Breast epithelium (tissue), 4 donors: Measurements from ENCODE around the gene ECT2. TPM values are rescaled to one million over a fixed set of nuclear protein-coding genes. Genes with fewer than 3 reads are reported as not detected.

Experiments
- DNase-seq, 2 donors: peaks; one replicate each; pipeline ENCODE4 v3.0.0-alpha.2; 2019; ENCODE audit warnings: low spot score in 2 of 2
- H3K27ac ChIP-seq, 2 donors: fragments of 200-600 bp; sonication (generic) in 1 of 2; one replicate each; pipeline ENCODE4 v1.5.1; 2016 to 2019; ENCODE audit warnings: mild to moderate bottlenecking in 1 of 2
- H3K27me3 ChIP-seq, 2 donors: fragments of 200-600 bp; sonication (generic) in 1 of 2; one replicate each; pipeline versions ENCODE4 v1.5.1 to v1.6.0; 2017 to 2019; ENCODE audit warnings: control low read depth in 1 of 2, mild to moderate bottlenecking in 1 of 2
- H3K36me3 ChIP-seq: fragments of 200-600 bp; one replicate; pipeline ENCODE4 v1.5.1; 2019
- H3K4me1 ChIP-seq, 2 donors: fragments of 200-600 bp; sonication (generic); one replicate each; pipeline ENCODE4 v1.5.1; 2016 to 2019; ENCODE audit warnings: control low read depth in 1 of 2
- H3K4me3 ChIP-seq, 3 donors: fragments of 200-600 bp; sonication (generic); 1 replicate in 2 of 3; 2 replicates in 1 of 3; pipeline ENCODE4 v1.5.1; 2016 to 2019; ENCODE audit warnings: mild to moderate bottlenecking in 3 of 3, moderate library complexity in 2 of 3
- H3K9me3 ChIP-seq, 2 donors: fragments of 200-600 bp; sonication (generic) in 1 of 2; one replicate each; pipeline ENCODE4 v1.5.1; 2016 to 2019; ENCODE audit warnings: control low read depth in 1 of 2
- CTCF ChIP-seq, 3 donors: fragments of 450-650 bp; IDR thresholded peaks; one replicate each; pipeline ENCODE4 v1.5.1; 2016 to 2017; ENCODE audit warnings: antibody characterized with exemption in 3 of 3, mild to moderate bottlenecking in 3 of 3, moderate library complexity in 3 of 3
- POLR2A ChIP-seq: fragments of 450-650 bp; IDR thresholded peaks from one replicate; pipeline ENCODE4 v1.6.1; 2016; ENCODE audit warnings: antibody characterized with exemption, mild to moderate bottlenecking, moderate library complexity
- POLR2AphosphoS5 ChIP-seq, 3 donors: sonication (generic); formaldehyde crosslinking; IDR thresholded peaks; one replicate each; pipeline ENCODE4 v1.6.1; 2017; ENCODE audit warnings: antibody characterized with exemption in 3 of 3
- intact Hi-C: fragments of 100-400 bp; cut with DNase I; formaldehyde crosslinking; loops from one replicate; pipeline ENCODE4 v1.15.1; 2023; ENCODE audit warnings: low total_unique reads
- total RNA-seq, 3 donors: library from RNA; depleted of rRNA; stranded (reverse); fragments of >200 nt; gene quantifications; one replicate each; pipeline ENCODE4 v1.1.0, GENCODE V29; 2016

ECT2 gene
- total RNA-seq, 3 donors from 2014 or later, result 8.5 to 20.1 (median 15.4) TPM

DNA sequence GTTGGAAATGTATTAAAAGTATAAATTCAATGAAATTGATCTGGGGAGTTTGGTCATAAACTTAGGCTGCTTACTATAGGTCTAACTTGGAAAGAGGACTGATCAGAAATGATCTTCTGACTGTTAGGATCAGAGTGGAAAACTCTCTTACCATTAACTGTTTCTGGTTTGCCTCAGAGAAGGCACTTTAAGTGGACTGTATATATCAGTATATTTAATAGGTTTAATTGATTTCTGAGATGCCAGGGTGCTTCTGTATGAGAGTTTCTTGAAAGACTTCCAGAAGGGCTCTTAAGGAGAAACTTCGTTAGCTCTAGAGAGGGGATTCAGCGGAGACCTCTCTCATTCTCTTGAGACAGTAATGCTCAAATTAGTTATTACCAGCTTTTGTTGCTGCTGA, 36.5 kb downstream of the ECT2 start:
- no peaks in the 10 kb centered on the region for H3K27me3 ChIP-seq
- TF ChIP-seq POLR2AphosphoS5 (IDR thresholded peaks at IDR 0.05) (no peak), CTCF (IDR thresholded peaks at IDR 0.05) (no peak), POLR2A (no peak)
- no peak for DNase-seq
- no peak overlapping the region for H3K4me3 ChIP-seq
- H3K27ac ChIP-seq, result no peak overlapping the region
- intact Hi-C loops, result no loop called here
- no peaks in the 10 kb centered on the region for H3K4me1 ChIP-seq
- H3K9me3 ChIP-seq, result no peaks in the 10 kb centered on the region
- H3K36me3 ChIP-seq, result no peaks in the 10 kb centered on the region

- Histone ChIP-seq H3K27ac (no peak overlapping the region), H3K4me3 (no peak overlapping the region), H3K27me3 (no peaks in the 10 kb centered on the region), H3K9me3 (no peaks in the 10 kb centered on the region), H3K36me3 (no peaks in the 10 kb centered on the region), H3K4me1 (no peaks in the 10 kb centered on the region)
- no peak for DNase-seq
- TF ChIP-seq POLR2AphosphoS5 (IDR thresholded peaks at IDR 0.05) (no peak), POLR2A (no peak), CTCF (IDR thresholded peaks at IDR 0.05) (no peak)
- intact Hi-C loops, result no loop called here
Observed at GRCh38 chr3:172787746-172788145, 37.2 kb downstream of the ECT2 start.

GRCh38 chr3:172799246-172799645, 48.7 kb downstream of the ECT2 start:
- Histone ChIP-seq H3K27me3 (no peaks in the 10 kb centered on the region), H3K9me3 (no peaks in the 10 kb centered on the region), H3K36me3 (no peaks in the 10 kb centered on the region), H3K27ac (no peak overlapping the region), H3K4me1 (no peaks in the 10 kb centered on the region), H3K4me3 (no peak overlapping the region)
- no peak for TF ChIP-seq POLR2A
- TF ChIP-seq POLR2AphosphoS5 (IDR thresholded peaks at IDR 0.05), result no peak
- DNase-seq, result no peak
- intact Hi-C loops, result no loop called here

DNA sequence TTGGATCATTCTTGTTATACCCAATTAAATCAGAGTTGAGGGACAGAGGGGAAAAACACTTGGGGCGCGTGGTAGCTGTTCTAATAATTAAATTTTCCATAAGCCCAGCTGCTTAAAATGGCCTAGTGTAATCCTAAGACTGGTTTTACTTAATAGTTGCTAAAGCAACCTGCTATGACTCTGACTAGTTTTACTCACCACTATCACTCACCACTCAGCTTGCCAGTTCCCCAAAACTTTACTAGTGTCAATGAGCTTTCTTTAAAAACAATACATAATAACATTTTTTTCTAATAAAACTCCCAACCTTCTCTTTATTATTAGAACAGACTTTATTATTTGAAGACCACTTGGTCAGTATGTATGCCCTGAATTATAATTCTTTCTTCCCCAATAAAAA, 49.6 kb downstream of the ECT2 start:
- H3K9me3 ChIP-seq, result no peaks in the 10 kb centered on the region
- no peak for DNase-seq
- no peaks in the 10 kb centered on the region for H3K4me1 ChIP-seq
- H3K4me3 ChIP-seq, result no peak overlapping the region
- no peaks in the 10 kb centered on the region for H3K27me3 ChIP-seq
- no peaks in the 10 kb centered on the region for H3K36me3 ChIP-seq
- intact Hi-C loops, result no loop called here
- no peak overlapping the region for H3K27ac ChIP-seq
- TF ChIP-seq POLR2AphosphoS5 (IDR thresholded peaks at IDR 0.05) (no peak), CTCF (IDR thresholded peaks at IDR 0.05) (no peak), POLR2A (no peak)

DNA sequence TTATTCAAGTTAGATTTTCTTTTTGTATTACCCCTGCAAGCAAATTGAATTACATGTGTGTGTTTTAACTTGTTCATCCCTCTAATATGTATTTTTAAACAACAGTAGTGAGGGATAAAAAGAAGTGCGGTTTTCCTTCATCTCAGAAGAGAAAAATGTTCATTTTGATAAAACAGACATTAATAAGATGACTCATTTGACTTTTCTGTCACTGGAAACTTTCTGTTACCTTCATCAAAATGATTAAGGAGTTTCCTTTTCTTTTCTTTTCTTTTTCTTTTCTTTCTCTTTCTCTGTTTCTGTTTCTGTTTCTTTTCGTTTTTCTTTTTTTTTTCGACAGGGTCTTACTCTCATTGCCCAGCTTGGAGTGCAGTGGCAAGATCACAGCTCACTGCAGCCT, 53.0 kb downstream of the ECT2 start:
- Histone ChIP-seq H3K9me3 (no peaks in the 10 kb centered on the region), H3K4me3 (no peak overlapping the region), H3K4me1 (no peaks in the 10 kb centered on the region), H3K27me3 (no peaks in the 10 kb centered on the region), H3K36me3 (no peaks in the 10 kb centered on the region), H3K27ac (no peak overlapping the region)
- intact Hi-C loops, result no loop called here
- no peak for TF ChIP-seq POLR2A
- no peak for TF ChIP-seq POLR2AphosphoS5 (IDR thresholded peaks at IDR 0.05)
- TF ChIP-seq CTCF (IDR thresholded peaks at IDR 0.05), result no peak
- no peak for DNase-seq

DNA sequence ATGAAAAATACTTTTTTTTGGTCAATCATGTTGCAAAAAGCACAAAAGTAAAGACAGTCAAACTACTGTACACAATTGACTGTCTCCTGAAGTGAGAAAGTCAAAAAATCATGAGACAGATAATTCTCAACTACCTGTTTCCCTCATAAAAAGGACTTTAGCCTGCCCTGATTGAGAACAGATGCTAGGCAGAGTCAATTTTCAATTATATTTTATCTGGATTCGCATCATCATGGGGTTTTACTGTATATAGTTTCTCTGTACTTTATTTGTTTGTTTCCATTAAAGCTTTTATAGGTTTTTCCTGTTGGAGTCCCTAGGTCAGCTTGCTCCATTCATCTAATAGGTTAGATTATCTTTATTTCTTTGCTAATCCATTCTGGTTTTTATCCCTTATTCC, 53.8 kb downstream of the ECT2 start:
- no peak for DNase-seq
- H3K9me3 ChIP-seq, result no peaks in the 10 kb centered on the region
- no peaks in the 10 kb centered on the region for H3K4me1 ChIP-seq
- no peak overlapping the region for H3K4me3 ChIP-seq
- H3K27ac ChIP-seq, result no peak overlapping the region
- no peaks in the 10 kb centered on the region for H3K27me3 ChIP-seq
- no peaks in the 10 kb centered on the region for H3K36me3 ChIP-seq
- intact Hi-C loops, result no loop called here
- TF ChIP-seq POLR2A (no peak), POLR2AphosphoS5 (IDR thresholded peaks at IDR 0.05) (no peak), CTCF (IDR thresholded peaks at IDR 0.05) (no peak)
